Stimulated activated CD8-positive, alpha-beta memory T cell treated with anti-CD3 and anti-CD28 coated beads, Interleukin-12 subunit alpha, Interleukin-12 subunit beta, amount 100 ng/mL, for 1 hour (primary cell): ENCODE data around the gene MEIOC.
"Not testable (repeated sequence)": the region's sequence is repeated elsewhere in the genome, so short reads cannot be mapped to it uniquely, and the experiment has no call there.

Experiments
- DNase-seq: peaks from one replicate; pipeline ENCODE4 v3.0.0-alpha.2; 2020; ENCODE audit warnings: low read depth

MEIOC gene

GRCh38 chr17:44655983-44656710 lies at the start of gene MEIOC:
Gene MEIOC (plus strand): TSS chr17:44656468. CDS start chr17:44656614, 146 bp downstream.
- DNase-seq: no peak

GRCh38 chr17:44606658-44607057 lies 49.6 kb upstream of the MEIOC start:
- no peak for DNase-seq

- no peak for DNase-seq
These were observed 48.2 kb upstream of the MEIOC start for GRCh38 chr17:44607836-44608690.

- no peak for DNase-seq
These were observed 47.4 kb upstream of the MEIOC start for GRCh38 chr17:44608727-44609435.

- no peak for DNase-seq
These were observed 45.9 kb upstream of the MEIOC start for GRCh38 chr17:44610331-44610730.

- no peak for DNase-seq
These were observed 45.4 kb upstream of the MEIOC start for GRCh38 chr17:44610871-44611270.

- DNase-seq: no peak
These were observed 41.4 kb upstream of the MEIOC start for GRCh38 chr17:44614862-44615261.

- DNase-seq: not testable (repeated sequence)
These were observed 37.6 kb upstream of the MEIOC start for GRCh38 chr17:44618652-44619051.

GRCh38 chr17:44623070-44623725 lies 33.1 kb upstream of the MEIOC start:
- no peak for DNase-seq

GRCh38 chr17:44627513-44628242 lies 28.6 kb upstream of the MEIOC start:
- no peak for DNase-seq

- no peak for DNase-seq
These were observed 27.8 kb upstream of the MEIOC start for GRCh38 chr17:44628243-44629188.

- no peak for DNase-seq
These were observed 27.0 kb upstream of the MEIOC start for GRCh38 chr17:44629314-44629713.

- DNase-seq: no peak
These were observed 25.6 kb upstream of the MEIOC start for GRCh38 chr17:44630703-44631102.

GRCh38 chr17:44633998-44634397 lies 22.3 kb upstream of the MEIOC start:
- DNase-seq: no peak

- not testable (repeated sequence) for DNase-seq
These were observed 21.9 kb upstream of the MEIOC start for GRCh38 chr17:44634401-44634800.

- DNase-seq: no peak
These were observed 19.7 kb upstream of the MEIOC start for GRCh38 chr17:44636562-44636961.

GRCh38 chr17:44637066-44637465 lies 19.2 kb upstream of the MEIOC start:
- DNase-seq: no peak

- no peak for DNase-seq
These were observed 13.4 kb upstream of the MEIOC start for GRCh38 chr17:44642834-44643233.

- no peak for DNase-seq
These were observed 10.9 kb upstream of the MEIOC start for GRCh38 chr17:44645341-44645740.

GRCh38 chr17:44646280-44646679 lies 10.0 kb upstream of the MEIOC start:
- DNase-seq: no peak
